SU-DHL-6 (cell line): Measurements from ENCODE around the gene PARP3.

Experiments used
- EZH2phosphoT487 ChIP-seq: fragments of 200-600 bp; sonication (generic), shearing (Covaris generic); conservative IDR thresholded peaks from 2 replicates; pipeline ENCODE4 v1.6.1; 2018; ENCODE audit warnings: mild to moderate bottlenecking, antibody characterized with exemption, low read length, moderate library complexity, mixed read lengths
- TF ChIP-seq, protein P1 (sequence below): fragments of 200-600 bp; sonication (generic); IDR thresholded peaks from one replicate; pipeline ENCODE4 v1.5.1; 2017; ENCODE audit warnings: antibody characterized with exemption, mild to moderate bottlenecking, low read length, moderate library complexity; ENCODE audit not compliant: insufficient read depth, poor library complexity, severe bottlenecking

DNA sequence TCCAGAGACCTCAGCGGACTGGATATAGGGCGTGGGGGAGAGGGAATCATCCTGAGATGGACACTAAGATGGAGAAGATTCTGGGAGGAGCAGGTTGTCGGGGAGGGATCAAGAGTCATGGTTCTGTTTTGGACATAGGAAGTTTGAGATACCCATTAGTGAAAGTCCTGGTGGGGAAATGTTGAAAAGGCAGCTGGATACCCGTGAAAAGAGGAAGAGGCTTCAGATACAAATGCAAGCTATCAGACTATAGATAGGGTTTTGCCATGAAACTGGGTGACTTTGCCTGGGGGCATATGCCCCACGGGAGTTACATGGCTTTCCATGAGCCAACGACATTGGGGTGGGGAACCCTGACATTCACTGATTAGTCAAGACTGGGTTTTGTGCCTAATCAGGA, 11.9 kb downstream of the PARP3 start:
- TF ChIP-seq, protein P1, sequence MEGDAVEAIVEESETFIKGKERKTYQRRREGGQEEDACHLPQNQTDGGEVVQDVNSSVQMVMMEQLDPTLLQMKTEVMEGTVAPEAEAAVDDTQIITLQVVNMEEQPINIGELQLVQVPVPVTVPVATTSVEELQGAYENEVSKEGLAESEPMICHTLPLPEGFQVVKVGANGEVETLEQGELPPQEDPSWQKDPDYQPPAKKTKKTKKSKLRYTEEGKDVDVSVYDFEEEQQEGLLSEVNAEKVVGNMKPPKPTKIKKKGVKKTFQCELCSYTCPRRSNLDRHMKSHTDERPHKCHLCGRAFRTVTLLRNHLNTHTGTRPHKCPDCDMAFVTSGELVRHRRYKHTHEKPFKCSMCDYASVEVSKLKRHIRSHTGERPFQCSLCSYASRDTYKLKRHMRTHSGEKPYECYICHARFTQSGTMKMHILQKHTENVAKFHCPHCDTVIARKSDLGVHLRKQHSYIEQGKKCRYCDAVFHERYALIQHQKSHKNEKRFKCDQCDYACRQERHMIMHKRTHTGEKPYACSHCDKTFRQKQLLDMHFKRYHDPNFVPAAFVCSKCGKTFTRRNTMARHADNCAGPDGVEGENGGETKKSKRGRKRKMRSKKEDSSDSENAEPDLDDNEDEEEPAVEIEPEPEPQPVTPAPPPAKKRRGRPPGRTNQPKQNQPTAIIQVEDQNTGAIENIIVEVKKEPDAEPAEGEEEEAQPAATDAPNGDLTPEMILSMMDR = no peak
- TF ChIP-seq EZH2phosphoT487 = no peak
